K562 (cell line): ENCODE results near the gene NUBP2. TPM values are rescaled to one million over a fixed set of nuclear protein-coding genes. Genes with fewer than 3 reads are reported as not detected.

ENCODE experiments used
- ATF1 ChIP-seq, 2 experiments: fragments of 450-650 bp in 1 of 2; IDR thresholded peaks; 2 replicates each; pipeline ENCODE4 v1.6.1; 2016; ENCODE audit warnings: missing compliant biosample characterization in 1 of 2, missing genetic modification characterization in 1 of 2
- FOS ChIP-seq: IDR thresholded peaks from 3 replicates; pipeline ENCODE4 v1.6.1; 2011; ENCODE audit not compliant: insufficient read length; ENCODE audit errors: extremely low read depth
- FOXA3 ChIP-seq, 2 experiments: fragments of 450-650 bp in 1 of 2; sonication (generic) in 1 of 2; formaldehyde crosslinking; IDR thresholded peaks in 1 of 2; conservative IDR thresholded peaks in 1 of 2; 2 replicates each; pipeline versions ENCODE4 v1.4.0 to v1.8.0; 2020 to 2022; ENCODE audit warnings: mild to moderate bottlenecking in 2 of 2, missing genetic modification reagents in 1 of 2
- HDAC3 ChIP-seq: fragments of 450-650 bp; IDR thresholded peaks from 2 replicates; pipeline ENCODE4 v1.6.1; 2018; ENCODE audit warnings: borderline replicate concordance, mild to moderate bottlenecking, moderate library complexity; ENCODE audit not compliant: partially characterized antibody
- KLF13 ChIP-seq: fragments of 450-650 bp; IDR thresholded peaks from 2 replicates; pipeline ENCODE4 v1.6.1; 2016; ENCODE audit warnings: missing genetic modification characterization, low read depth, mild to moderate bottlenecking, missing compliant biosample characterization, moderate library complexity, borderline replicate concordance
- L3MBTL2 ChIP-seq: fragments of 450-650 bp; IDR thresholded peaks from 2 replicates; pipeline ENCODE4 v1.6.1; 2016; ENCODE audit warnings: mild to moderate bottlenecking, moderate library complexity
- MNT ChIP-seq, 2 experiments: fragments of 450-650 bp; conservative IDR thresholded peaks; 2 replicates each; pipeline ENCODE4 v1.6.1; 2017; ENCODE audit warnings: mild to moderate bottlenecking in 2 of 2, moderate library complexity in 2 of 2
- NELFE ChIP-seq: IDR thresholded peaks from 2 replicates; pipeline ENCODE4 v1.6.1; 2011; ENCODE audit warnings: mild to moderate bottlenecking; ENCODE audit not compliant: insufficient read depth, insufficient read length
- NEUROD1 ChIP-seq: fragments of 150-350 bp; IDR thresholded peaks from 2 replicates; pipeline ENCODE4 v1.6.1; 2014; ENCODE audit warnings: borderline replicate concordance, low read length, low read depth; ENCODE audit not compliant: partially characterized antibody
- NR1H2 ChIP-seq: sonication (generic); formaldehyde crosslinking; IDR thresholded peaks from 2 replicates; pipeline ENCODE4 v1.4.0; 2020; ENCODE audit warnings: mild to moderate bottlenecking, missing genetic modification reagents
- POLR2B ChIP-seq: fragments of 450-650 bp; IDR thresholded peaks from 2 replicates; pipeline ENCODE4 v1.6.1; 2018; ENCODE audit warnings: low read depth; ENCODE audit not compliant: partially characterized antibody
- POLR3A ChIP-seq: IDR thresholded peaks from 2 replicates; pipeline ENCODE4 v1.6.1; 2011; ENCODE audit warnings: borderline replicate concordance, mild to moderate bottlenecking, moderate library complexity; ENCODE audit not compliant: insufficient read length, insufficient read depth; ENCODE audit errors: extremely low read depth
- SNRNP70 ChIP-seq: fragments of 200-400 bp; formaldehyde crosslinking; optimal IDR thresholded peaks from 2 replicates; pipeline ENCODE3; 2017; ENCODE audit warnings: low read depth, low read length
- STAG1 ChIP-seq: sonication (generic); formaldehyde crosslinking; IDR thresholded peaks from 2 replicates; pipeline ENCODE4 v1.5.0; 2020; ENCODE audit warnings: missing genetic modification reagents, borderline replicate concordance
- THAP12 ChIP-seq: fragments of 250-450 bp; sonication (Bioruptor Pico); IDR thresholded peaks from 2 replicates; pipeline ENCODE4 v1.9.0; 2021; ENCODE audit warnings: mild to moderate bottlenecking, inconsistent platforms
- ZBED1 ChIP-seq: IDR thresholded peaks from 2 replicates; pipeline ENCODE4 v1.6.1; 2014
- ZBTB1 ChIP-seq: sonication (generic); formaldehyde crosslinking; IDR thresholded peaks from 2 replicates; pipeline ENCODE4 v1.8.1; 2023; ENCODE audit warnings: missing genetic modification reagents, low read depth, mild to moderate bottlenecking, borderline replicate concordance
- ZNF354B ChIP-seq: fragments of 250-450 bp; sonication (Bioruptor Pico); IDR thresholded peaks from 2 replicates; pipeline ENCODE4 v1.4.0; 2020
- ZNF586 ChIP-seq: fragments of 450-650 bp; formaldehyde crosslinking; conservative IDR thresholded peaks from 2 replicates; pipeline ENCODE4 v1.4.0; 2020; ENCODE audit warnings: mild to moderate bottlenecking, moderate library complexity
- polyA plus RNA-seq, 8 experiments: library from polyadenylated mRNA; depleted of rRNA in 4 of 8; stranded (reverse) in 5 of 8; unstranded in 3 of 8; fragments of >200 nt; fragmentation: Nextera tagmentation in 2 of 8; fragmentation: Illumina TruSeq in 1 of 8; extraction: Ambion mirVana in 2 of 8; extraction: Trizol in 1 of 8; gene quantifications; 2 replicates each; pipeline versions ENCODE4 v1.2.1 to v1.2.3, GENCODE V29; 2011 to 2014; ENCODE audit warnings: inconsistent platforms in 1 of 8, missing spikeins in 1 of 8
- total RNA-seq, 7 experiments: library from RNA; depleted of rRNA in 6 of 7; stranded (reverse); fragments of >200 nt in 6 of 7; fragmentation: Illumina TruSeq in 2 of 7; extraction: Trizol in 2 of 7; gene quantifications; 2 replicates each; pipeline versions ENCODE4 v1.2.1 to v1.2.3, GENCODE V29; 2011 to 2021; ENCODE audit warnings: low replicate concordance in 1 of 7
- TF ChIP-seq, protein P1 (sequence below): fragments of 450-650 bp; IDR thresholded peaks from 2 replicates; pipeline ENCODE4 v1.6.1; 2018; ENCODE audit warnings: mild to moderate bottlenecking, low read depth; ENCODE audit not compliant: partially characterized antibody
- TF ChIP-seq, protein P2 (sequence below): fragments of 250-450 bp; sonication (Bioruptor Pico); IDR thresholded peaks from 2 replicates; pipeline ENCODE4 v1.6.1; 2021; ENCODE audit warnings: mild to moderate bottlenecking

Gene NUBP2
- total and polyA plus RNA-seq, 9 of the 15 experiments (the other 6 are each of a cell fraction or from before 2014, with no cell fraction given) = 1.8 to 115 (median 24.0) TPM

DNA sequence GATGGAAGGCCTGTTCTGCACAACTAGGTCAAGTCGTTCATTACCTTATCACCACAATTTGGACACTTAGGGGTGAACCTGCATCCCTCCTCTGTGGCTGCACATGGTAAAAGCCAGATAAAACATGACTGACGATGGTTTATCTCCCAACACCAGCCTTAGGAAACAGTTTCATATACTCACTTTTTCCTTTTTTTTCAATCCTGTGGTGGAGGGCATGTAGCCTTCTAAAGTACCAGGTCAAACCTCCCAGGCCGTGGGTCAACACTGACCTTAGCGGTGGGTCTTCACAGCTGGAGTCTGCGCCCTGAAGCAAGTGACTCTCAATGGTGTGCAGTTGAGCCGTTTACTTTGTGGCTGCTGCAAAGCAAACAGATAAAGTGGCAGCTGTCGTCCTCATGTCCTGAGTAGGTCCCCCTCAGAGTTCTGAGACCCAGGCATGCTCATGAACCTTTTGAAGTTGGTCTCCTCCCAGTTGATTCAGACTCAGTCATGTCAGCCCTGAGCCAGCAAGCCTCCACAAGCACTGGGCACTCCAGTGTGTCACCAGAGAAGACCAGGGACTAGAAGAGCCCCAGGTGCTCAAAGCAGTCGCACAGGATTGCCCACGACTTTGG lies 50.2 kb downstream of the NUBP2 start (continued):
- TF ChIP-seq, protein P1, sequence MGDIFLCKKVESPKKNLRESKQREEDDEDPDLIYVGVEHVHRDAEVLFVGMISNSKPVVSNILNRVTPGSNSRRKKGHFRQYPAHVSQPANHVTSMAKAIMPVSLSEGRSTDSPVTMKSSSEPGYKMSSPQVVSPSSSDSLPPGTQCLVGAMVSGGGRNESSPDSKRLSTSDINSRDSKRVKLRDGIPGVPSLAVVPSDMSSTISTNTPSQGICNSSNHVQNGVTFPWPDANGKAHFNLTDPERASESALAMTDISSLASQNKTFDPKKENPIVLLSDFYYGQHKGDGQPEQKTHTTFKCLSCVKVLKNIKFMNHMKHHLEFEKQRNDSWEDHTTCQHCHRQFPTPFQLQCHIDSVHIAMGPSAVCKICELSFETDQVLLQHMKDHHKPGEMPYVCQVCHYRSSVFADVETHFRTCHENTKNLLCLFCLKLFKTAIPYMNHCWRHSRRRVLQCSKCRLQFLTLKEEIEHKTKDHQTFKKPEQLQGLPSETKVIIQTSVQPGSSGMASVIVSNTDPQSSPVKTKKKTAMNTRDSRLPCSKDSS = no peak
- TF ChIP-seq ZBTB1 (CRISPR knock-in tag) (peak; percentile 81; the same call in 1 of the 2 replicates), POLR3A (no peak), NR1H2 (no peak), ATF1 (CRISPR knock-in tag; IDR thresholded peaks at IDR 0.05) (no peak), ATF1 (tag; IDR thresholded peaks at IDR 0.05) (peak; percentile 63), MNT (conservative IDR thresholded peaks at IDR 0.05) (peak; percentile 75 to 85), FOS (no peak), NEUROD1 (peak; percentile 34), FOXA3 (CRISPR knock-in tag; conservative IDR thresholded peaks at IDR 0.05 in 1 of 2, IDR thresholded peaks at IDR 0.05 in 1 of 2) (peak; percentile 71 to 85), HDAC3 (peak; percentile 93), POLR2B (no peak), STAG1 (CRISPR knock-in tag) (no peak), L3MBTL2 (peak; percentile 83), ZNF586 (CRISPR knock-in tag) (no peak), ZNF354B (CRISPR knock-in tag) (no peak), SNRNP70 (no peak), THAP12 (CRISPR knock-in tag) (no peak), ZBED1 (peak; percentile 82; the same call in 1 of the 2 replicates), KLF13 (tag) (no peak), NELFE (no peak)
- TF ChIP-seq, protein P2, sequence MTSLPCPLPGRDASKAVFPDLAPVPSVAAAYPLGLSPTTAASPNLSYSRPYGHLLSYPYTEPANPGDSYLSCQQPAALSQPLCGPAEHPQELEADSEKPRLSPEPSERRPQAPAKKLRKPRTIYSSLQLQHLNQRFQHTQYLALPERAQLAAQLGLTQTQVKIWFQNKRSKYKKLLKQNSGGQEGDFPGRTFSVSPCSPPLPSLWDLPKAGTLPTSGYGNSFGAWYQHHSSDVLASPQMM = no peak
